Measurements from ENCODE around the gene ADAMTS13. TPM values are rescaled to one million over a fixed set of nuclear protein-coding genes. Genes with fewer than 3 reads are reported as not detected.

Gene ADAMTS13
- total RNA-seq, 1 donor: 1.3 TPM

DNA sequence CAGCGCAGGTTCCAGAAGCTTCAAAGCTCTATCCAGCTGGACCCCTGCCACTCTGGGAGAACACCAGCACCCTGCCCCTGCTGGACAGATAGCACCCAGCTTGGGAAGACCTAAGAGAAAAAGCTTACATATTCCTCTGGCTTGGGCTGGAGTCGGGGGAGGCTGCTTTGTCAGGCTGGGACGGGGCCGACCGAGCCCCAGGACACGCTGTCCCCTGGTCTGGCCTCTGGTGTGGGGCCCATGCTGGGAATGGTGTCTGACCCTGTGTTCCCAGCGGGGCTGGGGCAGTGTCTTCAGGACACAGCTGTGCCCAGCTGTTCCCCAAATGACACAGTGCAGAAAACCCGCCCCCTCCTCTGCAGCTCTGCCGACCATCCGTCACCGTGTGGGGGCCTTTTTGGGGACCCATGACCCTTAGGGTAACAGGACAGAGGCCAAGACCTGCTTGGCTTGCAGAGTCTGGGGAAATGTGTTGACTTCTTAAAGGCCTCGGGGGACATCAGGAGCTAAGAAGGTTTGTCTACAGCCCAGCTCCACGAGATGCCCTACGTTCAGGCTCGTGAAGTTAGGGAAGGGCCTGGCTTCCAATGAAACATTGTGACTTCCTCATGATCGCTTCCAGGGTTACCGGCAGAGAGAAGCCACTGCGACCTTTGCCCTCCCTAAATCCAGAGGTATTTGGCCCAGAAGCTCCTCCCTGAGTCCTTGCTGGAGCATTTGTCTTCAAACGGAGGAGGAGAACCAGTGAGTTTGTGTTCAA, 77.1 kb downstream of the ADAMTS13 start:
- peak; percentile 29 for DNase-seq (ENCODE audit: low read depth)
- H3K4me3 ChIP-seq (ENCODE audit: low read depth, low read length): no peak overlapping the region
- TF ChIP-seq CTCF (IDR thresholded peaks at IDR 0.05; ENCODE audit: insufficient read depth, low read depth, low read length): no peak

DNA sequence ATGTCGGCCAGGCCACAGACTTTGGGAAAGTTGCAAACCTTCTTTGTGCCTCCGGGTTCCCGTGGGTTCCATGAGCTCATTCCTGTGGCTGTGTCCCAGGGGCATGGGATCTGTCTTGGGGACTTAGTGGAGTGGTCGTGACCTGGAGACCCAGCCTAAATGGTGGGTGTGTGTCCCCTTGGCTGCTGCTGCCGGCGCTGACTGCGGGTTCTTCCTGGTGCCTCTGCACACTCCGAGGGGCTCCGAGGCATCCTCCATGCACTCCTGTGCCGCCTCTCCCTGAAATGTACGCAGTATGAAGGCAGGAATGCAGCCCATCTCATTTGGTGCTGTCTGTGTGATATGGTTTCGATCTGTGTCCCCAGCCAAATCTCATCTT, 77.7 kb downstream of the ADAMTS13 start:
- TF ChIP-seq CTCF (IDR thresholded peaks at IDR 0.05; ENCODE audit: insufficient read depth, low read depth, low read length): no peak
- DNase-seq (ENCODE audit: low read depth): no peak
- no peak overlapping the region for H3K4me3 ChIP-seq (ENCODE audit: low read depth, low read length)

DNA sequence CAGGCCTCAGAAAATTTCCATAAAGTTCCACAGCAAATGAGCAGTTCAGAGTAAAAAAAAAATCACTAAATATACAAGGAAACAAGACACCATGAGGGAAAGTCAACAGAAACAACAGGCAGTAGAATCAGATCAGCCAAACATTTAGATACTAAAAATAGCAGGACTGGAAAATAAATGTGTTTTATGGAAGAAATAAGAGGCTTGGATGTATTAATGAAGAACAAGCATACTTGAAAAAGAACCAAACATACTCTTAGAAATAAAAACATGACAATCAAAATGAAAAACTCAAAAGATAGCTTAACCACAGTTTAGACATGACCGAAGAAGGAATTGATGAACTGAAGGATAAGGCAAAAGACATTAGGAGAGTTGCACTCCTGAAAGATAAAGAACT, 79.9 kb downstream of the ADAMTS13 start:
- H3K4me3 ChIP-seq (ENCODE audit: low read depth, low read length): no peak overlapping the region
- TF ChIP-seq CTCF (IDR thresholded peaks at IDR 0.05; ENCODE audit: insufficient read depth, low read depth, low read length): no peak
- DNase-seq (ENCODE audit: low read depth): no peak

- no peak for TF ChIP-seq CTCF (IDR thresholded peaks at IDR 0.05; ENCODE audit: insufficient read depth, low read depth, low read length)
- DNase-seq (ENCODE audit: low read depth): no peak
- H3K4me3 ChIP-seq (ENCODE audit: low read depth, low read length): no peak overlapping the region
Observed at GRCh38 chr9:133505186-133505830, 83.1 kb downstream of the ADAMTS13 start.

GRCh38 chr9:133505901-133506652, 83.9 kb downstream of the ADAMTS13 start:
- DNase-seq (ENCODE audit: low read depth): peak; percentile 69
- no peak for TF ChIP-seq CTCF (IDR thresholded peaks at IDR 0.05; ENCODE audit: insufficient read depth, low read depth, low read length)
- no peak overlapping the region for H3K4me3 ChIP-seq (ENCODE audit: low read depth, low read length)

GRCh38 chr9:133506653-133507038, 84.5 kb downstream of the ADAMTS13 start:
- TF ChIP-seq CTCF (IDR thresholded peaks at IDR 0.05; ENCODE audit: insufficient read depth, low read depth, low read length): peak; percentile 23
- H3K4me3 ChIP-seq (ENCODE audit: low read depth, low read length): no peak overlapping the region
- peak; percentile 93 for DNase-seq (ENCODE audit: low read depth)
